ENCODE measurements around the gene THBS1. TPM values are rescaled to one million over a fixed set of nuclear protein-coding genes. Genes with fewer than 3 reads are reported as not detected.

The THBS1 gene
- total RNA-seq, 1 experiment from 2014 or later: 499 TPM

- Histone ChIP-seq H3K27ac (no peak overlapping the region), H3K4me1 (replicated peaks) (no peaks in the 10 kb centered on the region), H3K9me3 (replicated peaks) (peaks cover 6% of the 10 kb centered on the region; the same call in 1 of the 2 replicates), H3K4me3 (no peak overlapping the region), H3K36me3 (no peaks in the 10 kb centered on the region), H3K27me3 (replicated peaks) (no peaks in the 10 kb centered on the region)
- DNase-seq (ENCODE audit: low read depth in 1 of 2, low spot score in 2 of 2): no peak
These were observed 29.8 kb downstream of the THBS1 start for GRCh38 chr15:39610665-39611064.

GRCh38 chr15:39613271-39613670 is 32.4 kb downstream of the THBS1 start:
- Histone ChIP-seq H3K27ac (no peak overlapping the region), H3K4me1 (replicated peaks) (no peaks in the 10 kb centered on the region), H3K4me3 (no peak overlapping the region), H3K27me3 (replicated peaks) (no peaks in the 10 kb centered on the region), H3K9me3 (replicated peaks) (peaks cover 6% of the 10 kb centered on the region; the same call in 1 of the 2 replicates), H3K36me3 (no peaks in the 10 kb centered on the region)
- no peak for DNase-seq (ENCODE audit: low read depth in 1 of 2, low spot score in 2 of 2)

- H3K27me3 ChIP-seq (replicated peaks): no peaks in the 10 kb centered on the region
- H3K36me3 ChIP-seq: no peaks in the 10 kb centered on the region
- H3K4me1 ChIP-seq (replicated peaks): no peaks in the 10 kb centered on the region
- no peak overlapping the region for H3K27ac ChIP-seq
- no peak for DNase-seq (ENCODE audit: low read depth in 1 of 2, low spot score in 2 of 2)
- no peak overlapping the region for H3K4me3 ChIP-seq
- H3K9me3 ChIP-seq (replicated peaks): peaks cover 6% of the 10 kb centered on the region; the same call in 1 of the 2 replicates
These were observed 33.0 kb downstream of the THBS1 start for GRCh38 chr15:39613861-39614260.

GRCh38 chr15:39616731-39617455 is 36.0 kb downstream of the THBS1 start:
- no peaks in the 10 kb centered on the region for H3K4me1 ChIP-seq (replicated peaks)
- no peak for DNase-seq (ENCODE audit: low read depth in 1 of 2, low spot score in 2 of 2)
- H3K9me3 ChIP-seq (replicated peaks): no peaks in the 10 kb centered on the region; the same call in 1 of the 2 replicates
- no peak overlapping the region for H3K27ac ChIP-seq
- no peaks in the 10 kb centered on the region for H3K36me3 ChIP-seq
- no peaks in the 10 kb centered on the region for H3K27me3 ChIP-seq (replicated peaks)
- no peak overlapping the region for H3K4me3 ChIP-seq

- DNase-seq (ENCODE audit: low read depth in 1 of 2, low spot score in 2 of 2): no peak
- no peaks in the 10 kb centered on the region for H3K36me3 ChIP-seq
- no peak overlapping the region for H3K4me3 ChIP-seq
- H3K9me3 ChIP-seq (replicated peaks): no peaks in the 10 kb centered on the region
- H3K27me3 ChIP-seq (replicated peaks): no peaks in the 10 kb centered on the region
- no peaks in the 10 kb centered on the region for H3K4me1 ChIP-seq (replicated peaks)
- no peak overlapping the region for H3K27ac ChIP-seq
These were observed 37.4 kb downstream of the THBS1 start for GRCh38 chr15:39618063-39618823.

GRCh38 chr15:39621210-39621609 is 40.3 kb downstream of the THBS1 start:
- Histone ChIP-seq H3K27me3 (replicated peaks) (no peaks in the 10 kb centered on the region), H3K4me1 (replicated peaks) (peaks cover 25% of the 10 kb centered on the region), H3K9me3 (replicated peaks) (no peaks in the 10 kb centered on the region), H3K36me3 (no peaks in the 10 kb centered on the region), H3K4me3 (no peak overlapping the region), H3K27ac (no peak overlapping the region)
- no peak for DNase-seq (ENCODE audit: low read depth in 1 of 2, low spot score in 2 of 2)

GRCh38 chr15:39621976-39622375 is 41.1 kb downstream of the THBS1 start:
- Histone ChIP-seq H3K9me3 (replicated peaks) (no peaks in the 10 kb centered on the region), H3K27me3 (replicated peaks) (no peaks in the 10 kb centered on the region), H3K4me1 (replicated peaks) (peaks cover 26% of the 10 kb centered on the region), H3K36me3 (no peaks in the 10 kb centered on the region), H3K4me3 (no peak overlapping the region), H3K27ac (no peak overlapping the region)
- no peak for DNase-seq (ENCODE audit: low read depth in 1 of 2, low spot score in 2 of 2)

GRCh38 chr15:39622660-39623516 is 42.0 kb downstream of the THBS1 start:
- H3K4me3 ChIP-seq: no peak overlapping the region
- no peaks in the 10 kb centered on the region for H3K27me3 ChIP-seq (replicated peaks)
- peaks cover 26% of the 10 kb centered on the region for H3K4me1 ChIP-seq (replicated peaks)
- DNase-seq (ENCODE audit: low read depth in 1 of 2, low spot score in 2 of 2): no peak
- H3K9me3 ChIP-seq (replicated peaks): no peaks in the 10 kb centered on the region
- H3K36me3 ChIP-seq: no peaks in the 10 kb centered on the region
- H3K27ac ChIP-seq: no peak overlapping the region

- H3K36me3 ChIP-seq: no peaks in the 10 kb centered on the region
- H3K27ac ChIP-seq: no peak overlapping the region
- DNase-seq (ENCODE audit: low read depth in 1 of 2, low spot score in 2 of 2): no peak
- no peaks in the 10 kb centered on the region for H3K9me3 ChIP-seq (replicated peaks)
- peaks cover 26% of the 10 kb centered on the region for H3K4me1 ChIP-seq (replicated peaks)
- no peaks in the 10 kb centered on the region for H3K27me3 ChIP-seq (replicated peaks)
- no peak overlapping the region for H3K4me3 ChIP-seq
These were observed 42.7 kb downstream of the THBS1 start for GRCh38 chr15:39623529-39623931.

- Histone ChIP-seq H3K4me3 (no peak overlapping the region), H3K4me1 (replicated peaks) (peaks cover 37% of the 10 kb centered on the region), H3K27me3 (replicated peaks) (no peaks in the 10 kb centered on the region), H3K9me3 (replicated peaks) (no peaks in the 10 kb centered on the region), H3K27ac (peak overlapping the region; percentile 66), H3K36me3 (no peaks in the 10 kb centered on the region)
- peak; percentile 82 to 83 for DNase-seq (ENCODE audit: low read depth in 1 of 2, low spot score in 2 of 2)
These were observed 43.9 kb downstream of the THBS1 start for GRCh38 chr15:39624806-39625205.

- H3K27me3 ChIP-seq (replicated peaks): no peaks in the 10 kb centered on the region
- no peak overlapping the region for H3K4me3 ChIP-seq
- peaks cover 37% of the 10 kb centered on the region for H3K4me1 ChIP-seq (replicated peaks)
- no peak for DNase-seq (ENCODE audit: low read depth in 1 of 2, low spot score in 2 of 2)
- no peaks in the 10 kb centered on the region for H3K9me3 ChIP-seq (replicated peaks)
- no peaks in the 10 kb centered on the region for H3K36me3 ChIP-seq
- H3K27ac ChIP-seq: peak overlapping the region; percentile 66; the same call in 1 of the 2 replicates
These were observed 44.6 kb downstream of the THBS1 start for GRCh38 chr15:39625451-39625850.

- Histone ChIP-seq H3K27ac (no peak overlapping the region; the same call in 1 of the 2 replicates), H3K4me1 (replicated peaks) (peaks cover 37% of the 10 kb centered on the region), H3K4me3 (no peak overlapping the region), H3K9me3 (replicated peaks) (no peaks in the 10 kb centered on the region), H3K27me3 (replicated peaks) (no peaks in the 10 kb centered on the region), H3K36me3 (no peaks in the 10 kb centered on the region)
- DNase-seq (ENCODE audit: low read depth in 1 of 2, low spot score in 2 of 2): no peak
These were observed 45.0 kb downstream of the THBS1 start for GRCh38 chr15:39625856-39626255.

- no peak for DNase-seq (ENCODE audit: low read depth in 1 of 2, low spot score in 2 of 2)
- no peaks in the 10 kb centered on the region for H3K9me3 ChIP-seq (replicated peaks)
- H3K4me3 ChIP-seq: no peak overlapping the region
- H3K27ac ChIP-seq: no peak overlapping the region
- H3K27me3 ChIP-seq (replicated peaks): no peaks in the 10 kb centered on the region
- H3K4me1 ChIP-seq (replicated peaks): peaks cover 45% of the 10 kb centered on the region
- H3K36me3 ChIP-seq: no peaks in the 10 kb centered on the region
These were observed 46.7 kb downstream of the THBS1 start for GRCh38 chr15:39627451-39628143.

All from SJSA1 (cell line).